Measurements from ENCODE around the gene ZMYND8.

Gene ZMYND8

DNA sequence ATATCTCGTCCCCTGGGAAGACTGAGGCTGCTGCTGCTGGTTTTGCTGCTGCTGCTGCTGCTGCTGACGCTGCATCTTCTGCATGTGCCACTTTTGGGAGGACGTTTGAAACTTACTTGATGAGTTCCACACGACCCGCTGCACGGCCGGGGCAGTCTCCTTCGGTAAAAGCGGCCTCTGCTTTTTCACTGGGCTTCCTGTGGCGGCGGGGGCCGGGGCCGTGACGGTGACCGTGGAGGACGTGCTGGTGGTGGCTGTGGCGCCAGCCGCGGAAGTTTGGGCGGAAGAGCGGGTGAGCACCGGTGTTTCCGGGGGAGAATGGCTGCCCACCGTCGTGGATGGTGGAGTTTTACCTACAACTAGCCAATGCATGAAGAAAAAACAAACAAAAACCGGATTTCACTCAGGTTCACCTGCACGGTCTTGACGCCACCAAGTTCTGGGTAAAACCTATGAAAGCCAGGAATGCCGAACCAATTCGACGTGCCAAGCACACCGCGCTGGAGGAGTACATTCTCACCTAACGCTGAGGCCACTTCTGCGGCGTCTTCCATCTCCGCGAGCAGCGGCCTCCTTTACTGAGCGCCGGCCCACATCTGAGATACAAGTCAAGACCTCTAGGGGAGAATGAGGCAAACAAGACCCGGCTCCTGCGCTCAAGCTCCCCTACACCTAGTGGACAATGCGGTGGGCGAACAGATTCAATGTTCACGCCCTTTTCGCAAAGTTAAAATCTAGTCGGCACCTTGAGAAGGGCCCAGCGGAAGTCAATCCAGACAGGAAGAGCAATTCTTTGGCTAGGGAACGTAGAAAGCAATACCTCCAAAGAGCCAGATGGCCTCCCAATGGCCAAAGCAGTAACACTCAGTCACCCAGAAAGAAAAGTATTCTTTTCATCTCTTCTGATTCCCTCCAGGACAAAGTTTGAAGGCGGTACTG lies 117.5 kb downstream of the ZMYND8 start:
- TF ChIP-seq GATA3 (IDR thresholded peaks at IDR 0.05; ENCODE audit: low read depth, low read length) (no peak), GATA2 (IDR thresholded peaks at IDR 0.05; ENCODE audit: low read depth, low read length) (no peak)

GRCh38 chr20:47237715-47238114 lies 118.8 kb downstream of the ZMYND8 start:
- TF ChIP-seq GATA3 (IDR thresholded peaks at IDR 0.05; ENCODE audit: low read depth, low read length) (no peak), GATA2 (IDR thresholded peaks at IDR 0.05; ENCODE audit: low read depth, low read length) (no peak)

DNA sequence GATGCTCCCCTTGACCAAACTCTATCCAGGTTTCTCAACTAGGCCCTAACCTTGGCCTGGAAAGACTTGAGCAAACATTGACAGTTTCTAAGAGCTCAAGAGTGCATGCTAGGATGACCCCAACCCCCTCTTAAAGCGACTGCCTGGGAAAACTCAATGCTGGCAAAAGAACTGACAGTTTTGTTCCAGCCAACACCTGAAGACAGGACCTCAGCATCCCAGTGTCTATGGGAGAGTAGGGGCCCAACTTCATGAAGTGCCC lies 119.9 kb downstream of the ZMYND8 start:
- TF ChIP-seq GATA2 (IDR thresholded peaks at IDR 0.05; ENCODE audit: low read depth, low read length) (no peak), GATA3 (IDR thresholded peaks at IDR 0.05; ENCODE audit: low read depth, low read length) (no peak)

GRCh38 chr20:47235853-47236638 lies 120.5 kb downstream of the ZMYND8 start:
- no peak for TF ChIP-seq GATA3 (IDR thresholded peaks at IDR 0.05; ENCODE audit: low read depth, low read length)
- TF ChIP-seq GATA2 (IDR thresholded peaks at IDR 0.05; ENCODE audit: low read depth, low read length), result no peak

DNA sequence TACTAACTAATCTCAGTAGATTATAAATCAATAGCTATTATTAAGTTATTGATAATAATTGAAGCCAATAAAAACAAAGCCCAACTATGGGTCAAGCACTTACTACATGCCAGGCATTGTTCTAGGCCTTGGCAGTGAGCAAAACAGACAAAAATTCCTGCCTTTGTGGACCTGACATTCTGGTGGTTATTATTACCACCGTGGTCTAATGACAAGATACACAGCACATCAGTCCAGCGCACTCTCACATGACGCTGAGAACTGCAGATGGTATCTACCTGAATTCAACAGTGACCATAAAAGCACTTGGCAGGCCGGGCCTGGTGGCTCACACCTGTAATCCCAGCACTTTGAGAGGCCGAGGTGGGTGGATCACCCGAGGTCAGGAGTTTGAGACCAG lies 121.4 kb downstream of the ZMYND8 start:
- no peak for TF ChIP-seq GATA3 (IDR thresholded peaks at IDR 0.05; ENCODE audit: low read depth, low read length)
- TF ChIP-seq GATA2 (IDR thresholded peaks at IDR 0.05; ENCODE audit: low read depth, low read length), result no peak

- TF ChIP-seq GATA2 (IDR thresholded peaks at IDR 0.05; ENCODE audit: low read depth, low read length) (no peak), GATA3 (IDR thresholded peaks at IDR 0.05; ENCODE audit: low read depth, low read length) (no peak)
Measured at GRCh38 chr20:47233333-47234188, 122.9 kb downstream of the ZMYND8 start.

DNA sequence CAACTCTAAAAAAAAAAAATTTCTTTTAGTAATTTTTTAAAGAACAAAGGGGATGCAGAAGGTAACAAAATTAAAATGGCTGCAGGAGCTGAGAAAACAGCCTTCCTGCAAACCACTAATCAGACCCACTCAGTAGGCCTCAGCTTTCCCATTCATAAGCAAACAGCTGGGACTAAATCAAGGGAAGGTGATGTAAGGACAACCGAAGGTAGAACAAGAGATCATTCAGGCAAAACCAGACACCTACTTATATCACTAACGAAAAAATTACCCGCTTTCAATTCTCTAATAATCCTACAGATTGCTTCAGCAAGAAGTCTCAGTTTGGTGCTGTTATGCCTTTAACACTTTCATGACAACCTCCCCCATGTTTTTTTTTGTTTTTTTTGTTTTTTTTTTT lies 124.0 kb downstream of the ZMYND8 start:
- TF ChIP-seq GATA2 (IDR thresholded peaks at IDR 0.05; ENCODE audit: low read depth, low read length), result no peak
- no peak for TF ChIP-seq GATA3 (IDR thresholded peaks at IDR 0.05; ENCODE audit: low read depth, low read length)

- TF ChIP-seq GATA3 (IDR thresholded peaks at IDR 0.05; ENCODE audit: low read depth, low read length), result no peak
- TF ChIP-seq GATA2 (IDR thresholded peaks at IDR 0.05; ENCODE audit: low read depth, low read length), result no peak
Measured at GRCh38 chr20:47231382-47232039, 125.0 kb downstream of the ZMYND8 start.

GRCh38 chr20:47230811-47231256 lies 125.7 kb downstream of the ZMYND8 start:
- TF ChIP-seq GATA2 (IDR thresholded peaks at IDR 0.05; ENCODE audit: low read depth, low read length), result no peak
- no peak for TF ChIP-seq GATA3 (IDR thresholded peaks at IDR 0.05; ENCODE audit: low read depth, low read length)

DNA sequence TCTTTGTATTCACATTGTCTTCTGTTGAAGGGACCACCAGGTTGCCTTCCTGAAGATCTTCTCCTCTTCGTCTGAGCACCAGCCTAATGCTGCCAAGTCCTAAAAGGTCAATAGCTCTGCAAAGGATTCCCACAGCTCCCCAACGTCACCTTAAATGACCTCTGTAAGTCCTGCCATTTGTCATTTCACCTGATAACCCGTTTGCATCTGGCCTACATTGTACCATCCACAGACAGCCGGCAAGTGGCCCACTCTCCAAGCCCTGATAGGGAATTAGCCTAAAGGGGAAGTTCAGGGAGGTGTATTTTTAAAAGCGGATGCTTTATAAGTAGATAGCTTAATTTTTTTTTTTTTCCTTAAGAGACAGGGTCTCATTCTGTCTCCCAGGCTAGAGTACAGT lies 127.8 kb downstream of the ZMYND8 start:
- no peak for TF ChIP-seq GATA3 (IDR thresholded peaks at IDR 0.05; ENCODE audit: low read depth, low read length)
- TF ChIP-seq GATA2 (IDR thresholded peaks at IDR 0.05; ENCODE audit: low read depth, low read length), result no peak

DNA sequence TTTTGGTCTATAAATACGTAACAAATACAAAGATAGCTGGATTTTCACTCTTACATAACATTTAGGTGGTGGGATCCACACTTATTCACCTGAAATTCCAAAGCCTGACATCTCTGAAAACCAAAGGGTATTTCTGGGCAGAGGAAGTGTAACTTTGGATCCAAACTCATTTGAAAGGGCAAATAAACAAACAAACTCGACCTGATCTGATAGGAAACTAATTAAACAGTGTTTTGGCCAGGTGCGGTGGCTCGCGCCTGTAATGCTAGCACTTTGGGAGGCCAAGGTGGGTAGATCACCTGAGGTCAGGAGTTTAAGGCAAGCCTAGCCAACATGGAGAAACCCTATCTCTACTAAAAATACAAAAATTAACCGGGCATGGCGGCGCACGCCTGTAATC lies 128.9 kb downstream of the ZMYND8 start:
- TF ChIP-seq GATA3 (IDR thresholded peaks at IDR 0.05; ENCODE audit: low read depth, low read length), result no peak
- no peak for TF ChIP-seq GATA2 (IDR thresholded peaks at IDR 0.05; ENCODE audit: low read depth, low read length)

DNA sequence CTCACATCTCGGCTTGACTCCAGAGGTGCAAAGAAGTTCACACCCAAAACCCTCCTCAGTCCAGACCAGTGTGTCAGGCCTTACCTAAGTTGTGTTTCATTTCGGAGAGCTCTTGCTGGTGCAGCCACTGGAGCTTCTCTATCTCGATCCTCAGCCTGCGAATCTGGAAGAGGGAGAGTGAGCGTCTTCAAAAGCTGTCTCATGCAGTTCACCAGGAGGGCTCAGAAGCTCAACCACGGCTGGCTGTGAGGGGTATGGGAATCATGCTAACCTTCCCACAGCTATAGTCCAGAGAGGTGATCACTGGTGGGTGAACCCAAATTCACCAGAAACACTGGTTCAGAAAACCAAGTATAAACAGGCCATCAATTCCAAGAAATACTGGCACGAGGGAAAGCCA lies 129.4 kb downstream of the ZMYND8 start:
- no peak for TF ChIP-seq GATA3 (IDR thresholded peaks at IDR 0.05; ENCODE audit: low read depth, low read length)
- TF ChIP-seq GATA2 (IDR thresholded peaks at IDR 0.05; ENCODE audit: low read depth, low read length), result no peak

DNA sequence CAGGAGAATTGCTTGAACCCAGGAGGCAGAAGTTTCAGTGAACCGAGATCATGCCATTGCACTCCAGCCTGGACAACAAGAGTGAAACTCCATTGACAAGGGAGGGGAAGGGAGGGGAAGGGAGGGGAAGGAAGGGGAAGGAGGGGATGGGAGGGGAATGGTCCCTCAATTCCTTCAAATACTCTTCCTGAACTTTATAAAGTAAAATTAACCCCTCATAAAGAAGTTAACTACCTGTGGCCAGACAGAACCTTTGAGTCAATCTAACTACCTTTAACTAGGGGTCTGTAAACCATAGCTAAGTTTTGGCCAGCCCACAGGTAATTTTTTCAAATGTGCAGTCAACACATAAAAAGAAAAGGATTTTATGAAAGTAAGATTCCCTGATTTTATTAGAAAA lies 131.0 kb downstream of the ZMYND8 start:
- TF ChIP-seq GATA3 (IDR thresholded peaks at IDR 0.05; ENCODE audit: low read depth, low read length) (no peak), GATA2 (IDR thresholded peaks at IDR 0.05; ENCODE audit: low read depth, low read length) (no peak)

Measured in SH-SY5Y (cell line).